HTR-8/SVneo (cell line): ENCODE measurements around the gene KCNS3.
"Not testable (repeated sequence)": the region's sequence is repeated elsewhere in the genome, so short reads cannot be mapped to it uniquely, and the experiment has no call there.

Experiments used
- DNase-seq: peaks from one replicate; pipeline ENCODE4 v3.0.0; 2011; ENCODE audit warnings: low spot score, mixed read lengths; ENCODE audit not compliant: insufficient read length
- FAIRE-seq: peaks from 2 replicates; lab custom pipeline; 2011; peaks lifted over from hg19 to GRCh38; lab: Jason Lieb, UNC

The KCNS3 gene

GRCh38 chr2:17935242-17935885, 56.9 kb downstream of the KCNS3 start:
- no peak for FAIRE-seq
- no peak for DNase-seq

- FAIRE-seq = no peak
- DNase-seq = no peak
These were observed 58.1 kb downstream of the KCNS3 start for GRCh38 chr2:17936599-17936998.

GRCh38 chr2:17940091-17940630, 61.7 kb downstream of the KCNS3 start:
- no peak for DNase-seq
- FAIRE-seq = no peak

DNA sequence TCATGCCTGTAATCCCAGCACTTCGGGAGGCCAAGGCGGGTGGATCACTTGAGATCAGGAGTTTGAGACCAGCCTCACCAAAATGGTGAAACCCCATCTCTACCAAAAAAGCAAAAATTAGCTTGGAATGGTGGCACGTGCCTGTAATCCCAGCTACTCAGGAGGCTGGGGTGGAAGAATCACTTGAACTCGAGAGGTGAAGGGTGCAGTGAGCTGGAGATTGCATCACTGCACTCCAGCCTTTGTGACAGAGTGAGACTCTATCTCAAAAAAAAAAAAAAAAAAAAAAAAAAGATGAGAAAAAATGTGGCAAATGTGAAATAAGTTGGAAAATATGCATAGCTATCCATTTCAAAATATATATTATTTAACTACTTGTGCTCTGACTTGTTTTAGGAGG, 65.0 kb downstream of the KCNS3 start:
- DNase-seq = no peak
- FAIRE-seq = no peak

- no peak for DNase-seq
- FAIRE-seq = no peak
These were observed 68.6 kb downstream of the KCNS3 start for GRCh38 chr2:17947113-17947512.

- no peak for FAIRE-seq
These were observed 71.5 kb downstream of the KCNS3 start for GRCh38 chr2:17950006-17950405.

DNA sequence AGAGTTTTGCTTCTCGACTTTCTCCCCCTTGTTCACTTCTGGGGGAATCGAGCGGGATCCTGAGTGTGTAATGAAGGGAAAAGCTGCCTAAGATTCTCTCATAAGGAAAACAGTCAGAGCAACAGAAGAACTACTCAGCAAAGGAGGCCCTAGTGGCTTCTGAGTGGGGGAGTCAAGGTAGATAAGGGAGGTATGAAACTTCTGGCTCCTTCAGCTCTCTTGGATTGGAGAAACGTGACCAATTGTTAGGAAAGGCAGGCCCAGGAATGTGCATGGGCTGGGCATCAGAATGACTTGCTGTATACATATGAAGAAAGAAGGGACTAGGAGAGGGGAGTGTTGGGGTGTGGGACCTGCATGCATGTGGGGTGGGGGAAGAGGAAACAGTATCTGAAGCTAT, 73.1 kb downstream of the KCNS3 start:
- DNase-seq = no peak
- FAIRE-seq = no peak

More at GRCh38 chr2:17950006-17950405, 71.5 kb downstream of the KCNS3 start:
- DNase-seq = no peak

DNA sequence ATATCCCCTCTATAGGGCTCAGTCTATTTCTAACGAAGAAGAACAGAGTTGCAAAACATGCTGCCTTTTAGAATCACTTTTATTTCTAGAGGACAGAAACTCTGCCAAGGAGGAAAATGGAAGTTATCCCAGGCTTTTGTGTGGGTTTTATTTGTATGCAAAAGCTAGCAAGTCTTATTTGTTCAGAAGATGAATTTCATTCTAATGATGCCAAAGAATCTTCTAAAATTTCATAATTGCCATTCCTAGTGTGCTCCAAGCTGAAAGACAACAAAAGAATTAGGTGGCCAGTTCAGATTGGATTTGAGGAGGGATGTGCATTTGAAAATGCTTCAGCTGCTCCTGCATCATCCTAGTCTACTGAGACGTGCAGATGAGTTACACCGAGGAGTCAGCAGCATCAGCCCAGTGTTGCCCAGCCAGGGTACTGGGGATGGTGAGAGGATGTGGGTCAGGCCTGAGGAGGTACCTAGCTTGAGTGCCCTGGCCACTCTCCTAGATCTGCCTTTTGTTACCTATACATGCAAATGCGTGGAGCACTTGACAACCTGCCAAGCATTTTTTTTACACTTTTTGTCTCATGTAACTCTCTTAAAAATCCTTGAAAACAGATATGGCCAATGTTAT, 80.1 kb downstream of the KCNS3 start:
- no peak for DNase-seq
- no peak for FAIRE-seq

DNA sequence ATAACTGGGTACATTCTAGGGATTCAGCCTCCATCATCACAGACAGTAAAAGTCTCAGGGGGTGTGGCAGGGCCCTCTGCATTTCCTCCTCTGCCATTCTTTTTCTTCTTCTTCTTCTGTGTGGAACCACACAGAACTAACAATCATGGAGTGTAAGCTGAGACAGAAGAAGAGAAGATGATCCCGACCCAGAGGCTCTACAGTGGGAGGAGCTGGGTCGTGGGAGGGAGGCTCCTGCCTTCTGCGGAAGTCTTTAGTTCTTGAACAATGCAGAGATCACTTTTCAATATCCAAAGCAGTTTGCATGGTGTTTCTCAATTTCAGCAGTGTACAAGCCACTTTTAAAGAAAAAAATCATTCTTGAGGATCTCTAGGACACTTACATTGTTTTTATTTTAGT, 80.9 kb downstream of the KCNS3 start:
- DNase-seq (no peak), FAIRE-seq (no peak)

GRCh38 chr2:17959833-17960232, 81.4 kb downstream of the KCNS3 start:
- no peak for FAIRE-seq
- no peak for DNase-seq

- DNase-seq = no peak
- no peak for FAIRE-seq
These were observed 82.5 kb downstream of the KCNS3 start for GRCh38 chr2:17960925-17961324.

GRCh38 chr2:17961789-17962188, 83.3 kb downstream of the KCNS3 start:
- DNase-seq = no peak
- FAIRE-seq = no peak

- DNase-seq (no peak), FAIRE-seq (peak; percentile 57)
These were observed 84.4 kb downstream of the KCNS3 start for GRCh38 chr2:17962876-17963275.

- not testable (repeated sequence) for DNase-seq, FAIRE-seq
These were observed 85.1 kb downstream of the KCNS3 start for GRCh38 chr2:17963571-17963970.

- no peak for DNase-seq
- FAIRE-seq = no peak
These were observed 86.7 kb downstream of the KCNS3 start for GRCh38 chr2:17965196-17965595.

DNA sequence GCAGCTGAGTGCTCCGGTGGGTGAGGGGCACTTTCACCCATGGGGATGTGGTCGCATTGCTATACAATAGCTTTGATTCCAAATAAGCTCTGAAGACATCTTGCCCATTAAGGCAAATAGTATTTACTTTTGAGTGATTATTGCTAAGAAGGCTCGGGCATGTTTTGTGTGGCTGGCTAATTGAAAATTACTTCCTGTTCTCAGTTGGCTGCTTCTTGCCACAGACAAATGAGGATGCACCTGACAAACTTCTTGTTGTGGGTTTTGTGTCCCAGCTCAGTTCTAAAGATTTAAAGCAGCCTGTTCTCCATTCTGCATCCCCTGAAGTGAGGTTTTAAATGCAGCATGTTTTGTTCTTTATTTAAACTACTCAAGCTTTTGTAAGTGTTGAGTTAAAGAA, 88.3 kb downstream of the KCNS3 start:
- no peak for DNase-seq
- no peak for FAIRE-seq

DNA sequence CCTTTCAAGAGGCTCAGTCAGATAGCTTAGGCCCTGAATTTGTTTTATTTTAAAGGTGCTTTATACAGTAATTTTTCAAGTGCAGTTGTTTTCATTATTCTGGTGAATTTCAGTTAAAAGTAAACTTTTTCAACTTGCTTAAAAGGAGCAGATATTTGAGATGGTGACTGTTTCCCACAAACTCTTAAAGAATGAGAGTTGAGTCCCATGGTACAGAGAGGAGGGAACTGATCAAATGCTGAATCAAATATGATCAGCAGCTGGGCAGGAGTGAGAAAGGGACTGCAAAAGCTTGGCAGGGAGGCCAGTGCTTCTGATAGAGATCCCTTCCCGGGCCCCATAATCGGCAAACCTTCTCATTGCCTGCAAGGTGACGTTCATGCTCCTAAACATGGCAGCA, 91.2 kb downstream of the KCNS3 start:
- no peak for DNase-seq
- no peak for FAIRE-seq

GRCh38 chr2:17971531-17972125, 93.2 kb downstream of the KCNS3 start:
- no peak for DNase-seq
- FAIRE-seq = no peak

GRCh38 chr2:17972991-17973390, 94.5 kb downstream of the KCNS3 start:
- no peak for DNase-seq
- no peak for FAIRE-seq

DNA sequence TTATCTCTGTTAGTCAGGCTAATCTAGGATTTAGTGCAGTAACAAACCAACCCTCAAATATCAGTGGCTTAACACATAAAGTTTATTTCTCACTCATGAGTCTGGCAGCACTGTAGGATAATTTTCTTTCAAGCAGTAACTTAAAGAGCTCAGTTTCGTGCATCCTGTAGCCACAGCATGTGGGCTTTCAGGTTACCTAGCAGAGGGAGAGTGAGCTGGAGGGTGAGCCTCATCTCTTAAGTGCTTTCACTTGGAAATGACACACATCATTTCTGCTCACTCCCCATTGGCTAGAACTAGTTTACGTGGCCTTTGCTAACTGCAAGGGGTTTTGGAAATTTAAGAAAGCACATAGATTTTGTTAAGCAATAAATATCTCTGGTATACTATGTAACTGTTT, 96.9 kb downstream of the KCNS3 start:
- FAIRE-seq = no peak
- no peak for DNase-seq
